GM18519 (cell line): ENCODE results near the gene CEBPG.

ENCODE experiments used
- ATAC-seq: cut with Tn5 transposase; IDR thresholded peaks from one replicate; pipeline ENCODE4 v1.9.1; 2021; ENCODE audit warnings: mild to moderate bottlenecking, moderate library complexity; ENCODE audit not compliant: unreplicated experiment, low FRiP score

CEBPG gene

GRCh38 chr19:33403221-33403972, 29.9 kb downstream of the CEBPG start:
- no peak for ATAC-seq

GRCh38 chr19:33403973-33404304, 30.4 kb downstream of the CEBPG start:
- ATAC-seq: no peak

- ATAC-seq: no peak
Measured at GRCh38 chr19:33404506-33405253, 31.2 kb downstream of the CEBPG start.

GRCh38 chr19:33405254-33405552, 31.7 kb downstream of the CEBPG start:
- no peak for ATAC-seq

GRCh38 chr19:33405553-33406461, 32.3 kb downstream of the CEBPG start:
- ATAC-seq: no peak

- ATAC-seq: no peak
Measured at GRCh38 chr19:33406521-33407139, 33.1 kb downstream of the CEBPG start.

GRCh38 chr19:33407140-33407551, 33.6 kb downstream of the CEBPG start:
- no peak for ATAC-seq

GRCh38 chr19:33407716-33408115, 34.2 kb downstream of the CEBPG start:
- ATAC-seq: no peak

GRCh38 chr19:33408116-33408515, 34.6 kb downstream of the CEBPG start:
- no peak for ATAC-seq

- ATAC-seq: no peak
Measured at GRCh38 chr19:33408538-33409434, 35.3 kb downstream of the CEBPG start.

- no peak for ATAC-seq
Measured at GRCh38 chr19:33409906-33410685, 36.6 kb downstream of the CEBPG start.

GRCh38 chr19:33410915-33411401, 37.4 kb downstream of the CEBPG start:
- ATAC-seq: no peak

GRCh38 chr19:33411621-33412180, 38.2 kb downstream of the CEBPG start:
- no peak for ATAC-seq

GRCh38 chr19:33412601-33413425, 39.3 kb downstream of the CEBPG start:
- no peak for ATAC-seq

- no peak for ATAC-seq
Measured at GRCh38 chr19:33413426-33413725, 39.9 kb downstream of the CEBPG start.

GRCh38 chr19:33413868-33414666, 40.6 kb downstream of the CEBPG start:
- no peak for ATAC-seq
